Measurements from ENCODE around the gene CLTB. TPM values are rescaled to one million over a fixed set of nuclear protein-coding genes. Genes with fewer than 3 reads are reported as not detected.

Gene CLTB
- total RNA-seq, 2 experiments from 2014 or later: 56.7 to 61.8 TPM

DNA sequence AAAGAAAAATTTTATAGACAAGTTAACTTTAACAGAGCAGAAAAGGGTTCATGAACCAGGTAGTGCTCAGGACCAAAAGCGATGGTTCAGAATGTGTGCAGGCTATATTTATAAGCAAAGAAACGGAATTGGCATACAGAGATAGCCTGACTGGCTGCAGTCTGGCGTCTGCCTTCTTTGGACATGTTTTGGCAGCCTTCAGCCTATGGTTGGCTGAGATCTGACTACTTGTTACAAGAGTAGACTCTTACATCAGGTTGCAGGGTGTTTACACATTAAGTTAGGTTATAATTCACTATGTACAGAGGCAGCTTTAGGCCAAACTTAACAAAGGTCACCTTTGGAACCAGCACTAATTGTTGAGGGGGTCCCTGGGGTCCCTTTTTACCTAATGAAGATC, 34.9 kb downstream of the CLTB start:
- Mint-ChIP-seq H3K27me3 (no peaks in the 10 kb centered on the region), H3K36me3 (peaks cover 44% of the 10 kb centered on the region), H3K4me1 (peaks cover 16% of the 10 kb centered on the region), H3K27ac (no peak overlapping the region), H3K9me3 (ENCODE audit: low read depth) (no peaks in the 10 kb centered on the region), H3K4me3 (no peak overlapping the region)
- ATAC-seq (no peak), DNase-seq (no peak)
- CTCF ChIA-PET: no interaction called here

DNA sequence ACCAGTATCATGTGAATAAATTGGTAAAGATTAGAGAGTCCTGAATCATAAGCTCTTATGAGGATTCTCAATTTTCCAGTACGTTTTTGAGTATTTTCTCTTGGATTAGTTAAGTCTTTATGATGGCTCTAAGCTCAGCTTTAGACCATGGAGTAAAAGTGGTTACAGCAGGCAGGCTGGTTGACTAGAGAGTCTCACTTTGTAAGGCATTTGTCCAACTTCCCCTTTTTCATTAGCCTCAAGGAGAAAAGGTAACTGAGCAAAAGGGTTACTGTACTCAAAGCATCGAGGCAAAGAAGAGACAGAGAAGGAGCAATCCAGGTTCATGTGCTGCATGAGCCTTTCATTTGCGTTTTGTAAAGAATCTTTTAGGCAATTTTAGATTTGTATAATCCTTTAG, 36.5 kb downstream of the CLTB start:
- Mint-ChIP-seq H3K9me3 (ENCODE audit: low read depth) (no peaks in the 10 kb centered on the region), H3K4me1 (peaks cover 2% of the 10 kb centered on the region), H3K27ac (no peak overlapping the region), H3K36me3 (peaks cover 31% of the 10 kb centered on the region), H3K4me3 (no peak overlapping the region), H3K27me3 (no peaks in the 10 kb centered on the region)
- CTCF ChIA-PET: no interaction called here
- ATAC-seq (no peak), DNase-seq (no peak)

DNA sequence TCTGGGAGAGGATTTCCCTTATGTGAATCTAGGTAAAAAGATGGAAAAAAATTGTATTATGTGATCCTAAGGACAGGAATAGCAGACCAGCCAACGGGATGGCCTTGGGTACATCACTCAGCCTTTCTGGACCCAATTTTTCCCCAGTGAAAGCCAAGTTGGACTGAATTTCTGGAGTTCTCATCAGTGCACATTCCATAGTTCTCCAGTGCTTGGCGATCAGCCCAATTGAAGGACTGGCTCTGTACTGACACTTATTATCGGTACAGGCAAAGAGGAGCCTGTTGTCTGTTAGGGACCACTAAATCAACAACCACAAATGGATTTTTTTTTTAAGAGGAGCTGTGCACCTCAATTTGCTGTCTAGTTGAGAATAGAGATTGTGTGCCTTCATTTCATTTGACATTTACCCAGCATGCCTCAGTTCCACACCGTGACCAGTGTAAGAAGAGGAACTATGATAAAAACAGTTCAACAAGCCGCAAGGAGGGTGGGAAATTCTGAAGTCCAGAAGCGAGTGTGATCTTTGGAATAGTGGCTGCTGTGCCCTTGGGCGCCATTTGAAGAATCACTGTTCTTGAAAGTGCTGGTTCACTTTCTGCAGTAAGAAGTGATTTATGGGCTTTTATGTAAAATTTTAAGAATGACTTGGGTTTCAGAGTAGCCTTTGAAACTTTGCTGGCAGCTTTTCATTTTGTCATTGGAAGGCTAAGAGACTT, 43.1 kb downstream of the CLTB start:
- Mint-ChIP-seq H3K9me3 (ENCODE audit: low read depth) (no peaks in the 10 kb centered on the region), H3K27me3 (no peaks in the 10 kb centered on the region), H3K4me3 (no peak overlapping the region), H3K36me3 (no peaks in the 10 kb centered on the region), H3K4me1 (no peaks in the 10 kb centered on the region), H3K27ac (no peak overlapping the region)
- CTCF ChIA-PET: interaction anchor here (1.5 kb wide), 1 partner anchor 74 kb away, joined by 4 read pairs; no protein-coding TSS in a partner anchor
- no peak for ATAC-seq
- DNase-seq: no peak

DNA sequence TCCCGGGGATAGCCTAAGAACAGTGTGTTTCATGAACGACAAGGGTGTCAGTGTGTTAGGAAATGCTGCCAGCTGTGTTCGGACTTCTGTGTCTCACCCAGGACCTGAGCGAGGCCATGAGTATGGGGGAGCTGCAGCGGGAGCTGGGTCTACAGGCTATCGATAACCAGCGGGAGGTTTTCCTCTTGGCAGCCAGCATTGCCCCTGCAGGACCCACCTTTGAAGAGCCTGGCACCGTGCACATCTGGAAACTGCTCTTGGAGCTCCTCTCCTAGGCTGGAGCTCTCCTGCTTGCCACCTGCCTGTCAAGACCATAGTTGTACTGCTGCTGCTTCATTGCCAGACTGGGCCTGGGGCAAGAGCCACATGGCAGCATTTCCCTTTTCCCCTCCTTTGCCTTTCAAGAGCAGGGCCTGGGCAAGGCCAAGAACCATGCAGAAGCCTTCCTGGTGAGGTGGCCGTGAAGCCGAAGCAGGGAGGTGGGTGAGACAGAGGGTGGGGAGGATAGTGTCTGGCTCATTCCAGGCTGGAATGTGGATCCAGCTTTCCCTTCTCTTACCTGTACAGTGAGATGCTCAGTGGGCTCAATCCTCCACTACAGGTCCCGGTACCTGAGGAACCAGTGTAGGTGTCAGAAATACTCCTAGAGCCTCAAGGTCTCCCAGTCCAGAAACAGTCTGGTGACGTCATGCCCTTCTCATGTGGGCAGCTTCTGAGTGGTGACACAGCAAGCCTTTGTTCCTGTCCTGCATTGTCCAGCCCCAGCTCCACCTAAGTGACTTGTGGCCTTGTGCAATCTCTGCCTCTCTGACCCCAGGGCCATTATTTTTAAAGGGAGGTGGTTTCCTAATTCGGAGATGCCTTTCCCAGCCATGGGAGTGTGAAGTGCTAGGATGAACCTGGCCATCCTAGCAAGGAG, 44.5 kb downstream of the CLTB start:
- no peak for ATAC-seq
- no peak for DNase-seq
- Mint-ChIP-seq H3K4me3 (no peak overlapping the region), H3K4me1 (peaks cover 9% of the 10 kb centered on the region), H3K27ac (no peak overlapping the region), H3K36me3 (peaks cover 4% of the 10 kb centered on the region), H3K9me3 (ENCODE audit: low read depth) (no peaks in the 10 kb centered on the region), H3K27me3 (no peaks in the 10 kb centered on the region)
- CTCF ChIA-PET: no interaction called here

DNA sequence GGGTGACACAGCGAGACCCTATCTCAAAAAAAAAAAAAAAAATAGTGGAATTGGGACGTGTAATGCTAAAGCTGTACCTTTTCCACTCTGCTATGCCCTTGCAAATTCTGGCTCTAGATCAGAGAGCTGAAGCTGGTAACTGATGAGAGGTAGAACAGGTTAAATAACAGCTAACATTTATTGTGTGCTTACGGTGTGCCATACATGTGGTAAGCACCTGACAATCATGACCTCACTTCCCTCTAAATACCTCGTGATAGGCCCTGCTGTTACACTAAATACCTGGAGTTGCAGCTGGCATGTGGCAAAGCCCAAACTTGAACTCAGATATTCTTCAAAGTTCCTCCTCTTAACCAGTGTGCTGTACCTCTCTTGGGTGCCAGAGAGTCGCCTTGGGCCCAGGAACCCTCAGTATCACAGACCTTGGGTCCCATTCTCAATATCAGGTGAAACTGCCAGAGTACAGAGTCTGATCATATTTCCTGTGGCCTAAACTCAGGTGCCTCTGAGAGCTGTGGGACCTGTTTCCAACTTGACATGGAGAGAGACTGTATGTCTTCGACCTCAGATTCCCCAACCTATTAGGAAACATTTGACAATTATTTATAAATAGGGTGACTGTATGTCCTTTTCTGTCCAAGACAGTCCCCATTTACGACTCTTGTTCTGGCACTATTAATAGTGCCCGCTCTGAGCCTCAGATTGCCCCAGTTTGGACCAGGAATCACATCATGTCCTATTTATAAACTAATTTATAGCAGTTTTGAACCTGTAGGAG, 46.2 kb downstream of the CLTB start:
- CTCF ChIA-PET: no interaction called here
- ATAC-seq: no peak
- Mint-ChIP-seq H3K36me3 (peaks cover 4% of the 10 kb centered on the region), H3K9me3 (ENCODE audit: low read depth) (no peaks in the 10 kb centered on the region), H3K4me3 (no peak overlapping the region), H3K4me1 (peaks cover 14% of the 10 kb centered on the region), H3K27ac (no peak overlapping the region), H3K27me3 (no peaks in the 10 kb centered on the region)
- no peak for DNase-seq

DNA sequence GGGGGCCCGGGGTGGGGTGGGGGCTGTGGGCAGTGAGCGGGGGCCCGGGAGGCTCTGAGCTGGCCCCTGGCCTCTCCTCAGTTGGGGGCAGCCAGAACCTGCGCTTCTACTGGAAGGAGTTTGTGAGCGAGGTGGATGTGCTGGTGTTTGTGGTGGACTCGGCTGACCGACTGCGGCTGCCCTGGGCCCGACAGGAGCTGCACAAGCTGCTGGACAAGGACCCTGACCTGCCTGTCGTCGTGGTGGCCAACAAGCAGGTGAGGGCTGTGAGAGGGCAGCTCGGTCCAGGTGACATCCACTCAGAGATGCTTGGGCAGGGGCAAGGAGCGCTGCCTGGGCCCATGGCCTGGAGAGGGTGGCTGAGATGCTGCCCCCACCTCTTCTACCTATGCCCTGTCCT, 47.6 kb downstream of the CLTB start:
- H3K9me3 Mint-ChIP-seq (ENCODE audit: low read depth): no peaks in the 10 kb centered on the region
- no peaks in the 10 kb centered on the region for H3K27me3 Mint-ChIP-seq
- no peak for ATAC-seq
- CTCF ChIA-PET: no interaction called here
- peaks cover 19% of the 10 kb centered on the region for H3K4me1 Mint-ChIP-seq
- H3K36me3 Mint-ChIP-seq: peaks cover 4% of the 10 kb centered on the region
- no peak overlapping the region for H3K27ac Mint-ChIP-seq
- no peak overlapping the region for H3K4me3 Mint-ChIP-seq
- no peak for DNase-seq

DNA sequence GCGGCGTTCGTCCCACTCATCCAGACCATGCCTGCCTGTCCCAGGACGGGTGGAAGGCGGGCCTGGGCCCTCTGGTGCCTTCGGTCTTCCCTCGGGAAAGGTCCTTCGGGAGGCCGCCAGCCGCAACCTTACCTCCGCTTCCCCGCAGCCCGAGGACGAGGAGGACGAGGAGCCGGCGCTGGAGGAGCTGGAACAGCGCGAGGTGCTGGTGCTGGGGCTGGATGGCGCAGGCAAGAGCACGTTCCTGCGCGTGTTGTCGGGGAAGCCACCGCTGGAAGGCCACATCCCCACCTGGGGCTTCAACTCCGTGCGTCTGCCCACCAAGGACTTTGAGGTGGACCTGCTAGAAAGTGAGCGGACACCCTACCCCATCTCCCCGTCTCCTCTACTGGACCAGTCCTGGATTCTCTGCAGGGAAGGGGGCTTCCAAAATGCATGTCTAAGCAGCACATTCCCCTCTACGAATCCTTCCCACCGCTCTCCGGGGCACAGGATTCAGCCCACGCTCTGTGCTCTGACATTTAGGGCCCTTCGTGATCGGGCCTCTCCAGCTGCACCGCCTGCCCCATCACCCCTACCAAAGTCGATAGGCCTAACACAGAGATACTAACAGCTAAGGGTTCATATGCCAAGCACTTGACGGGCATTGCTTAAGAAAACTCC, 50.0 kb downstream of the CLTB start:
- Mint-ChIP-seq H3K27ac (no peak overlapping the region), H3K27me3 (no peaks in the 10 kb centered on the region), H3K36me3 (peaks cover 4% of the 10 kb centered on the region), H3K4me3 (peak overlapping the region; percentile 37), H3K9me3 (ENCODE audit: low read depth) (no peaks in the 10 kb centered on the region), H3K4me1 (peaks cover 32% of the 10 kb centered on the region)
- ATAC-seq (no peak), DNase-seq (no peak)
- CTCF ChIA-PET: no interaction called here

DNA sequence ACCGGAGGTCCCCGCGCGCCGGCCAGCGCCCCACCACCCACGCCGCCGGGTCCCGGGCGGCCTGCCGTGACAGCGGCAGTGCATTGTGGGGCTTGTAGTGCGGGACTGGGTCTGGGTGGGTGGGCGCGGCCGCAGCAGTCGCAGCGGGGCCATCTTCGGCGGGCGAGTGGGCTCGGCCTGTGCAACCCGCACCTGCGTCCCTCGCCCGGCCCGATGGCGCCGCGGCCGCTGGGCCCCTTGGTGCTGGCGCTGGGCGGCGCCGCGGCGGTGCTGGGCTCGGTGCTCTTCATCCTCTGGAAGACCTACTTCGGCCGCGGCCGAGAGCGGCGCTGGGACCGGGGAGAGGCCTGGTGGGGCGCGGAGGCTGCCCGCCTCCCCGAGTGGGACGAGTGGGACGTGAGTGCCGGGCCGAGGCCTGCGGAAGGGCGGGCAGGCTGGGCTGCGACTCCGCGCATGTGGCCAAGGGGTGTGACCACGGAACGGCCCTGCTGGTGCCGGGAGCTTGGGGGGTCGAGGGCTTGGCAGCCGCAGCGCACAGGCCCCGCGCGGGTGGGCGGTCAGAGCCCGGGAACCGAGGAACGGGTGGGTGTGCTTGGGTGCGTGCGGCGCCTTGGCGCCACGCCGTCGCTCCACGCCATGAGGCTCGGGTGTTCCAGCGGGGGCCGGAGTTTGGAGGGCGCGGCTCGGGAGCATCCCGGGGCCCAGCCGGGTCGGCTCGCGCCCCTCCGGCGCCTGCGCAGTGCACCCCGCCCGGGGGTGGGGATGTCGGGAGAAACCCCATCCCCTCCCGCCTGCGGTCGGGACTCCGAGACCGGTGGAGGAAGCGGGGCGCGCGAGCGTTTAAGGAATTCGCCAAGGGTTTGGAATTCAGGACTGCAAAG, 50.7 kb downstream of the CLTB start, which contains the start of gene ARL10:
Gene ARL10, plus strand, starts transcription at position 137 of the 881 bp plus-strand sequence. Its CDS starts 77 bp downstream, at position 214.
- DNase-seq (peak; percentile 50), ATAC-seq (peak; percentile 27)
- CTCF ChIA-PET: no interaction called here
- Mint-ChIP-seq H3K4me3 (peak within 1 kb of the TSS; percentile 68), H3K36me3 (peaks cover 5% of the 10 kb centered on the region), H3K27me3 (no peaks in the 10 kb centered on the region), H3K4me1 (peaks cover 32% of the 10 kb centered on the region), H3K27ac (peak within 1 kb of the TSS; percentile 40), H3K9me3 (ENCODE audit: low read depth) (no peaks in the 10 kb centered on the region)

DNA sequence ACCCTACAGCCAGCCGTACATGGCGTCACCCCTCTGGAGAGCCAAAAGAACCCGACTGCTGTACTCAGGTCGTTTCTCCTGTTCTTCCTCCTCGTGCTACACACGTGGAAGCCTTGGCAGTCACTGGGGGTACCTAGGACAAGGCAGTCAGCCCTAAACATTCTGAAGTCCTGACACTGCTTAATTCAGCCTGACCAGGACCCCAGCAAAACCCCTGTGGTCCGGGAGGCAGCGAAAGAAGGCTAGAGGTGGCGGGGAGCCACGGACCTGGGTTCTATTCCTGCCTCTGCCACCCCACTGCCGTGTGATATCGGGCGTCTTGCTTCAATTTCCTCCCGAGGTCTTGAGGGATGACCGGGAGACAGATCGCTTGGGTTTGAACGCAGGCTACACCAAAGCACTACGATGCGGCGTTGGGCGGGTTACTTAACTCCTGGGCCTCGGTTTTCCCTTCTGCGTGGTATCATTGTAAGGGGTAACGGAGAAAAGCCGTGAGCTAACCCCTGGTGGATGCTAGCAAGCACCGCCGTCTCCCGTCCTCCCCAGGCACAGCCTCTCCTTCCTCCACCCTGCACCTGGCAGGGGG, 51.5 kb downstream of the CLTB start:
- no peak for ATAC-seq
- Mint-ChIP-seq H3K27ac (peak overlapping the region; percentile 40), H3K4me1 (peaks cover 32% of the 10 kb centered on the region), H3K9me3 (ENCODE audit: low read depth) (no peaks in the 10 kb centered on the region), H3K4me3 (peak overlapping the region; percentile 68), H3K36me3 (peaks cover 6% of the 10 kb centered on the region), H3K27me3 (no peaks in the 10 kb centered on the region)
- DNase-seq: no peak
- CTCF ChIA-PET: no interaction called here

DNA sequence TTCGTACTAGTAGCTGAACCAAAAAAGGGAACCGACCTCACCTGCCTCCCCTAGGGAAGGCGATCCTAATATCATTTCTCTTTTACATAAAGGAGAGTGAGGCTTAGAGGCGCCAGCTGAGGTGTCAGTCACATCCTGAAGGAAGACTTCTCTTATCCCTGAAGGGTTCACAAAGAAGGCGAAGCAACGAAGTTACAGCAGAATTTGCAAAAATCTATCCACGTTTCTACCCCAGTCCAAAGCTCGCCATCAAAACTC, 54.2 kb downstream of the CLTB start:
- peak overlapping the region; percentile 96 for H3K4me3 Mint-ChIP-seq
- H3K36me3 Mint-ChIP-seq: peaks cover 18% of the 10 kb centered on the region
- no peaks in the 10 kb centered on the region for H3K9me3 Mint-ChIP-seq (ENCODE audit: low read depth)
- peak overlapping the region; percentile 98 for H3K27ac Mint-ChIP-seq
- no peak for DNase-seq
- CTCF ChIA-PET: interaction anchor here (1.2 to 1.7 kb wide), 6 partner anchors 26 to 235 kb away, joined by 3 to 8 read pairs (median 6); partner anchors contain the start of genes CLTB, FAF2, HIGD2A and NOP16
- no peak for ATAC-seq
- no peaks in the 10 kb centered on the region for H3K27me3 Mint-ChIP-seq
- peaks cover 38% of the 10 kb centered on the region for H3K4me1 Mint-ChIP-seq

DNA sequence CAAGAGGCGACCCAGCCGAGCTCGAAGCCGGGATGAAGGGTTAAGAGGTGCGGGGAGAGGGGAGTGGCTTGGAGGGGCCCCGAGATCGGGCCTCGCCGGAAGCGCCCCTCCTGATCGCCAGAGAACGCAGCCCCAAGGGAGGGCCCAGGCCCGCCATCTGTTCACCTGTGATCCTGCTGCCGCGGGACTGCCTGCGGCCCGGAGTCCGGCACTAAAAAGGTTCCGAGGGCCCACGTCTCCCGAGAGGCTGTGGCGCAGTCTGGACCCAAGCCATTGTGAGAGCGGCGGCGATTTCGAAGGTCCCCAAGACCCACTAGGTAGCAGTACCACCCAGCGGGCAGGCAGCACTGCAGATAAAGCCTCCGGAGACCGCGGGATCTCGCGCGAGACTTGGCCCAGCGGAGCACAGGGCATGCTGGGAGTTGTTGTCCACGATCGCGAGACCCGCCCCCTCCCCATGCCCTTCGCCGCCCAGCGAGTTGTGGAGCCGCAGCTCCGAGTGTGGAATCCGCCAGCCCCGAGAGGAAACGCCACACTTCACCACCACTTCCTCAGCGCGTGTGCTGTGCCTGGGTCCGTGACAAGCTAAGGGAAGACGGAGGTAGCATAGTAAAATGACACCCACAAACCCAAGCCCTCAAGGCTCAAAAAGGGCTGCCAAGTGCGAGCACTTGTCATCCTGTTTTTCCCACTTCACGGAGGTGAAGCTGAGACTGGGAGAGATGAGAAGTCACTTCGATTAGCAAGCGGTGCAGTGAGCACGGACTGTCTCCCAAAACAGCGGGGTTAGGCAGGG, 54.7 kb downstream of the CLTB start, which contains the start of gene KIAA1191:
Gene KIAA1191, minus strand, starts transcription at position 328 of the 796 bp plus-strand sequence. CDS start 2,256 bp downstream, outside the sequence.
- Mint-ChIP-seq H3K9me3 (ENCODE audit: low read depth) (no peaks in the 10 kb centered on the region), H3K4me1 (peaks cover 36% of the 10 kb centered on the region)

More for the DNA sequence above, 54.7 kb downstream of the CLTB start, which contains the start of gene KIAA1191:
- DNase-seq: peak; percentile 98
- CTCF ChIA-PET: interaction anchor here (1.2 to 1.7 kb wide), 6 partner anchors 27 to 235 kb away, joined by 3 to 8 read pairs (median 6); partner anchors contain the start of genes CLTB, FAF2, HIGD2A and NOP16
- Mint-ChIP-seq H3K36me3 (peaks cover 18% of the 10 kb centered on the region), H3K4me3 (peak within 1 kb of the TSS; percentile 96), H3K27me3 (no peaks in the 10 kb centered on the region), H3K27ac (peak within 1 kb of the TSS; percentile 98)
- peak; percentile 91 for ATAC-seq
